ENCODE results near the gene TUT4.
"Not testable (repeated sequence)": the region's sequence is repeated elsewhere in the genome, so short reads cannot be mapped to it uniquely, and the experiment has no call there.

Gene TUT4

GRCh38 chr1:52552505-52553361 lies at the start of gene TUT4:
Gene TUT4, minus strand, starts transcription at chr1:52553092. Its CDS starts 26,812 bp downstream, at chr1:52526280.
- DNase-seq (ENCODE audit: low read depth, low spot score), result no peak
- peak within 1 kb of the TSS; percentile 79 for H3K27ac ChIP-seq

GRCh38 chr1:52601991-52602855 lies 49.3 kb upstream of the TUT4 start, which contains the start of gene GPX7:
Gene GPX7, plus strand, starts transcription at chr1:52602371. Its CDS starts 39 bp downstream, at chr1:52602410.
- no peak within 1 kb of the TSS for H3K27ac ChIP-seq
- DNase-seq (ENCODE audit: low read depth, low spot score), result no peak

GRCh38 chr1:52601519-52601918 lies 48.6 kb upstream of the TUT4 start:
- DNase-seq (ENCODE audit: low read depth, low spot score), result no peak
- no peak overlapping the region for H3K27ac ChIP-seq

- no peak for DNase-seq (ENCODE audit: low read depth, low spot score)
- no peak overlapping the region for H3K27ac ChIP-seq
These were observed 47.8 kb upstream of the TUT4 start for GRCh38 chr1:52600533-52601179.

- DNase-seq (ENCODE audit: low read depth, low spot score), result no peak
- no peak overlapping the region for H3K27ac ChIP-seq
These were observed 46.3 kb upstream of the TUT4 start for GRCh38 chr1:52599236-52599635.

- no peak overlapping the region for H3K27ac ChIP-seq
- DNase-seq (ENCODE audit: low read depth, low spot score), result no peak
These were observed 45.8 kb upstream of the TUT4 start for GRCh38 chr1:52598729-52599128.

GRCh38 chr1:52597912-52598311 lies 45.0 kb upstream of the TUT4 start:
- DNase-seq (ENCODE audit: low read depth, low spot score), result no peak
- no peak overlapping the region for H3K27ac ChIP-seq

GRCh38 chr1:52595061-52595460 lies 42.2 kb upstream of the TUT4 start:
- DNase-seq (ENCODE audit: low read depth, low spot score), result no peak
- H3K27ac ChIP-seq, result no peak overlapping the region

GRCh38 chr1:52593495-52593894 lies 40.6 kb upstream of the TUT4 start:
- no peak overlapping the region for H3K27ac ChIP-seq

GRCh38 chr1:52592637-52593323 lies 39.9 kb upstream of the TUT4 start:
- no peak overlapping the region for H3K27ac ChIP-seq
- no peak for DNase-seq (ENCODE audit: low read depth, low spot score)

More at GRCh38 chr1:52593495-52593894, 40.6 kb upstream of the TUT4 start:
- no peak for DNase-seq (ENCODE audit: low read depth, low spot score)

GRCh38 chr1:52590266-52590665 lies 37.4 kb upstream of the TUT4 start:
- no peak overlapping the region for H3K27ac ChIP-seq
- no peak for DNase-seq (ENCODE audit: low read depth, low spot score)

- H3K27ac ChIP-seq, result no peak overlapping the region
- no peak for DNase-seq (ENCODE audit: low read depth, low spot score)
These were observed 35.6 kb upstream of the TUT4 start for GRCh38 chr1:52588535-52588934.

- DNase-seq (ENCODE audit: low read depth, low spot score), result no peak
- no peak overlapping the region for H3K27ac ChIP-seq
These were observed 35.1 kb upstream of the TUT4 start for GRCh38 chr1:52588027-52588426.

GRCh38 chr1:52585474-52585873 lies 32.6 kb upstream of the TUT4 start:
- no peak overlapping the region for H3K27ac ChIP-seq
- DNase-seq (ENCODE audit: low read depth, low spot score), result no peak

GRCh38 chr1:52582116-52582696 lies 29.3 kb upstream of the TUT4 start:
- no peak overlapping the region for H3K27ac ChIP-seq
- no peak for DNase-seq (ENCODE audit: low read depth, low spot score)

- DNase-seq (ENCODE audit: low read depth, low spot score), result no peak
- no peak overlapping the region for H3K27ac ChIP-seq
These were observed 27.4 kb upstream of the TUT4 start for GRCh38 chr1:52580283-52580682.

GRCh38 chr1:52579415-52579814 lies 26.5 kb upstream of the TUT4 start:
- no peak for DNase-seq (ENCODE audit: low read depth, low spot score)
- H3K27ac ChIP-seq, result no peak overlapping the region

- not testable (repeated sequence) for H3K27ac ChIP-seq; DNase-seq (ENCODE audit: low read depth, low spot score)
These were observed 25.2 kb upstream of the TUT4 start for GRCh38 chr1:52578066-52578465.

GRCh38 chr1:52576074-52576473 lies 23.2 kb upstream of the TUT4 start:
- DNase-seq (ENCODE audit: low read depth, low spot score), result no peak
- H3K27ac ChIP-seq, result no peak overlapping the region

GRCh38 chr1:52574594-52574993 lies 21.7 kb upstream of the TUT4 start:
- DNase-seq (ENCODE audit: low read depth, low spot score), result peak; percentile 89
- H3K27ac ChIP-seq, result peak overlapping the region; percentile 42

Measured in epithelial cell of prostate (primary cell).